KMS-11 (cell line): ENCODE measurements around the gene RRBP1.

ENCODE experiments used
- H2AFZ ChIP-seq: fragments of 200-600 bp; sonication (generic); 2 replicates; pipeline ENCODE4 v1.6.1; 2016; ENCODE audit warnings: antibody characterized with exemption, mixed run types, low read depth
- H3K27ac ChIP-seq: fragments of 200-600 bp; sonication (generic); 2 replicates; pipeline ENCODE4 v1.6.1; 2016; ENCODE audit warnings: mild to moderate bottlenecking, mixed run types
- H3K27me3 ChIP-seq: fragments of 200-600 bp; sonication (generic); 2 replicates; pipeline ENCODE4 v1.6.1; 2017; ENCODE audit warnings: mild to moderate bottlenecking, low read depth, mixed run types, moderate library complexity; ENCODE audit not compliant: insufficient read depth
- H3K36me3 ChIP-seq: fragments of 200-600 bp; sonication (generic); 2 replicates; pipeline ENCODE4 v1.6.1; 2017; ENCODE audit warnings: mild to moderate bottlenecking, mixed run types; ENCODE audit not compliant: insufficient read depth
- H3K4me1 ChIP-seq: fragments of 200-600 bp; sonication (generic); 2 replicates; pipeline ENCODE4 v1.6.1; 2016; ENCODE audit warnings: mild to moderate bottlenecking, low read depth, mixed run types; ENCODE audit not compliant: poor library complexity, severe bottlenecking
- H3K4me2 ChIP-seq: fragments of 200-600 bp; sonication (generic); 2 replicates; pipeline ENCODE4 v1.7.0; 2016; ENCODE audit warnings: mild to moderate bottlenecking, mixed run types
- H3K4me3 ChIP-seq: fragments of 200-600 bp; sonication (generic); IDR thresholded peaks from 2 replicates; pipeline ENCODE4 v1.6.1; 2017; ENCODE audit warnings: low read depth, low read length, mixed read lengths; ENCODE audit not compliant: insufficient read depth
- H3K79me2 ChIP-seq: fragments of 200-600 bp; sonication (generic); 2 replicates; pipeline ENCODE4 v1.6.1; 2016; ENCODE audit warnings: low read depth, mixed run types; ENCODE audit not compliant: insufficient read depth
- H3K9ac ChIP-seq: fragments of 200-600 bp; sonication (generic); 2 replicates; pipeline ENCODE4 v1.6.1; 2016; ENCODE audit warnings: mild to moderate bottlenecking, mixed run types
- H4K20me1 ChIP-seq: fragments of 200-600 bp; sonication (generic); 2 replicates; pipeline ENCODE4 v1.6.1; 2016; ENCODE audit warnings: mild to moderate bottlenecking, mixed run types; ENCODE audit not compliant: insufficient read depth
- CTCF ChIP-seq: fragments of 200-600 bp; sonication (generic); conservative IDR thresholded peaks from 2 replicates; pipeline ENCODE4 v1.6.1; 2017; ENCODE audit warnings: low read depth, mild to moderate bottlenecking, antibody characterized with exemption, low read length, moderate library complexity, mixed read lengths

RRBP1 gene

GRCh38 chr20:17700637-17701036, 18.6 kb upstream of the RRBP1 start:
- Histone ChIP-seq H3K4me2 (no peak overlapping the region), H3K79me2 (no peaks in the 10 kb centered on the region), H3K36me3 (no peaks in the 10 kb centered on the region), H3K4me1 (peaks cover 6% of the 10 kb centered on the region), H3K4me3 (no peak overlapping the region), H2AFZ (no peak overlapping the region), H4K20me1 (no peaks in the 10 kb centered on the region), H3K9ac (no peak overlapping the region), H3K27me3 (no peaks in the 10 kb centered on the region), H3K27ac (no peak overlapping the region)
- no peak for TF ChIP-seq CTCF

GRCh38 chr20:17699931-17700351, 17.9 kb upstream of the RRBP1 start, which contains the start of gene BANF2:
TSS of gene BANF2 (plus strand) at chr20:17699966. CDS start at chr20:17725026, 25,060 bp downstream.
- no peak within 1 kb of the TSS for H2AFZ ChIP-seq

GRCh38 chr20:17698384-17698783, 16.3 kb upstream of the RRBP1 start:
- Histone ChIP-seq H3K4me2 (no peak overlapping the region), H3K4me3 (no peak overlapping the region), H2AFZ (no peak overlapping the region), H3K27me3 (no peaks in the 10 kb centered on the region), H3K36me3 (no peaks in the 10 kb centered on the region), H4K20me1 (no peaks in the 10 kb centered on the region), H3K9ac (no peak overlapping the region), H3K79me2 (no peaks in the 10 kb centered on the region), H3K27ac (no peak overlapping the region), H3K4me1 (peaks cover 6% of the 10 kb centered on the region)
- no peak for TF ChIP-seq CTCF

More at GRCh38 chr20:17699931-17700351, 17.9 kb upstream of the RRBP1 start, which contains the start of gene BANF2:
- Histone ChIP-seq H3K36me3 (no peaks in the 10 kb centered on the region), H3K27ac (no peak within 1 kb of the TSS), H3K4me2 (no peak within 1 kb of the TSS), H3K4me3 (no peak within 1 kb of the TSS), H3K4me1 (peaks cover 6% of the 10 kb centered on the region), H3K9ac (no peak within 1 kb of the TSS), H4K20me1 (no peaks in the 10 kb centered on the region), H3K79me2 (no peaks in the 10 kb centered on the region), H3K27me3 (no peaks in the 10 kb centered on the region)
- TF ChIP-seq CTCF: no peak

GRCh38 chr20:17697171-17697570, 15.1 kb upstream of the RRBP1 start:
- Histone ChIP-seq H3K27ac (no peak overlapping the region), H3K9ac (no peak overlapping the region), H2AFZ (no peak overlapping the region), H4K20me1 (no peaks in the 10 kb centered on the region), H3K4me3 (no peak overlapping the region), H3K79me2 (no peaks in the 10 kb centered on the region), H3K4me2 (no peak overlapping the region), H3K27me3 (no peaks in the 10 kb centered on the region), H3K36me3 (no peaks in the 10 kb centered on the region), H3K4me1 (peaks cover 6% of the 10 kb centered on the region)
- no peak for TF ChIP-seq CTCF
